ENCODE measurements around the gene ZNF839. TPM values are rescaled to one million over a fixed set of nuclear protein-coding genes. Genes with fewer than 3 reads are reported as not detected.

ZNF839 gene
- total RNA-seq, 1 donor from 2014 or later, result 14.9 TPM

DNA sequence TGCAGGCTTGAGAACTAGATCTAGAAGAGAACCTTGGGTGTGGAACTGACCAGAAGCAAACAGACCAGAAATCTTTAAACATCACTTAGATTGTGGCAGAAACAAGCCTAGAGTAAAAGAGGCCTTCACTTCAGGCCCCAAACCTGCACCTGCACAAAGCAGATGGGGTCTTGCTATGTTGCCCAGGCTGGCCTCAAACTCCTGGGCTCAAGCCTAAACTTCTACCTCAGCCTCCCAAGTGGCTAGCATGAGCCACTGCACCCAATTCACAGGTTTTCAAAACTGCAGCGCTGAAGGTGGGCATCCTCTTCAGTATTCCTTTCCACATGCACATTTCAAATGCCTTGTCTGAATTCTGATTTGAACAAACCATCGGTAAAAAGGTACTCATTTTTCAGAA, 34.4 kb upstream of the ZNF839 start:
- peaks cover 2% of the 10 kb centered on the region for H3K36me3 Mint-ChIP-seq (ENCODE audit: insufficient read depth)
- no peaks in the 10 kb centered on the region for H3K4me1 Mint-ChIP-seq (ENCODE audit: low read depth)
- H3K27me3 Mint-ChIP-seq, result no peaks in the 10 kb centered on the region
- no peaks in the 10 kb centered on the region for H3K9me3 Mint-ChIP-seq (ENCODE audit: low read depth)
- H3K27ac Mint-ChIP-seq, result no peak overlapping the region
- TF ChIP-seq, protein P1, sequence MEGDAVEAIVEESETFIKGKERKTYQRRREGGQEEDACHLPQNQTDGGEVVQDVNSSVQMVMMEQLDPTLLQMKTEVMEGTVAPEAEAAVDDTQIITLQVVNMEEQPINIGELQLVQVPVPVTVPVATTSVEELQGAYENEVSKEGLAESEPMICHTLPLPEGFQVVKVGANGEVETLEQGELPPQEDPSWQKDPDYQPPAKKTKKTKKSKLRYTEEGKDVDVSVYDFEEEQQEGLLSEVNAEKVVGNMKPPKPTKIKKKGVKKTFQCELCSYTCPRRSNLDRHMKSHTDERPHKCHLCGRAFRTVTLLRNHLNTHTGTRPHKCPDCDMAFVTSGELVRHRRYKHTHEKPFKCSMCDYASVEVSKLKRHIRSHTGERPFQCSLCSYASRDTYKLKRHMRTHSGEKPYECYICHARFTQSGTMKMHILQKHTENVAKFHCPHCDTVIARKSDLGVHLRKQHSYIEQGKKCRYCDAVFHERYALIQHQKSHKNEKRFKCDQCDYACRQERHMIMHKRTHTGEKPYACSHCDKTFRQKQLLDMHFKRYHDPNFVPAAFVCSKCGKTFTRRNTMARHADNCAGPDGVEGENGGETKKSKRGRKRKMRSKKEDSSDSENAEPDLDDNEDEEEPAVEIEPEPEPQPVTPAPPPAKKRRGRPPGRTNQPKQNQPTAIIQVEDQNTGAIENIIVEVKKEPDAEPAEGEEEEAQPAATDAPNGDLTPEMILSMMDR (IDR thresholded peaks at IDR 0.05; ENCODE audit: unreplicated experiment), result no peak
- no peak for DNase-seq (ENCODE audit: low spot score, unreplicated experiment)
- no peak overlapping the region for H3K4me3 Mint-ChIP-seq (ENCODE audit: low read depth)

DNA sequence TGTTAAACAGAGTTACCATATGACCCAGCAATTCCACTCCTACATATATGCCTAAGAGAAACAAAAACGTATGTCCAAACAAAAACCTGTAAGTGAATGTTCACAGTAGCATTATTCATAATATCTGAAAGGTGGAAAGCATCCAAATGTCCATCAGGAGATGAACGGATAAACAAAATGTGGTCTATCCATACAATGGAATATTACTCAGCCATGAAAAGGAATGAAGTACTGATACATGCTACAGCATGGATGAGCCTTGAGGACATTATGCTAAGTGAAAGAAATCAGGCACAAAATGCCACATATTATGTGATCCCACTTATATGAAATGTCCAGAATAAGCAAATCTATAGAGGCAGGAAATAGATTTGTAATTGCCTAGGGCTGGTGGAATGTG, 31.4 kb upstream of the ZNF839 start:
- no peak overlapping the region for H3K4me3 Mint-ChIP-seq (ENCODE audit: low read depth)
- TF ChIP-seq, protein P1 (IDR thresholded peaks at IDR 0.05; ENCODE audit: unreplicated experiment), result no peak
- H3K36me3 Mint-ChIP-seq (ENCODE audit: insufficient read depth), result peaks cover 2% of the 10 kb centered on the region
- no peaks in the 10 kb centered on the region for H3K9me3 Mint-ChIP-seq (ENCODE audit: low read depth)
- H3K4me1 Mint-ChIP-seq (ENCODE audit: low read depth), result no peaks in the 10 kb centered on the region
- DNase-seq (ENCODE audit: low spot score, unreplicated experiment), result no peak
- no peaks in the 10 kb centered on the region for H3K27me3 Mint-ChIP-seq
- H3K27ac Mint-ChIP-seq, result no peak overlapping the region

DNA sequence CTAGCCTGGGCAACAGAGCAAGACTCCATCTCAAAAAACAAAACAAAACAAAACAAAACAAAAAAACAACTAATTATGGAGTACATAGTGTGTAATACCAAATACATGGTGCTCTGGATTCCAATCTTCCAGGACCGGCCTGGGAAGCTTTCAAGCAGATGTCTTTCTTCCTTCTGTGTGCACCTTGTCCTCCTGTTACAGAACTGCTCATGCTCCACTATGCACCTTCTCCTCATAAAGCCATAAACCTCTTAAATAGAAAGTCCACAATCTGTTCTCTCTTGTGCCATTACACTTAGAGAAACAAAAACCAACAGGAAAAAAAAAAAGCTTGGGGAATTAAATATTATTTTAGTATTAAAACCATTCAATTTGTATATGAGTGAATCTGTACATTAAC, 27.1 kb upstream of the ZNF839 start:
- no peaks in the 10 kb centered on the region for H3K9me3 Mint-ChIP-seq (ENCODE audit: low read depth)
- H3K4me1 Mint-ChIP-seq (ENCODE audit: low read depth), result peaks cover 5% of the 10 kb centered on the region
- DNase-seq (ENCODE audit: low spot score, unreplicated experiment), result no peak
- no peaks in the 10 kb centered on the region for H3K27me3 Mint-ChIP-seq
- H3K4me3 Mint-ChIP-seq (ENCODE audit: low read depth), result no peak overlapping the region
- TF ChIP-seq, protein P1 (IDR thresholded peaks at IDR 0.05; ENCODE audit: unreplicated experiment), result no peak
- peaks cover 2% of the 10 kb centered on the region for H3K36me3 Mint-ChIP-seq (ENCODE audit: insufficient read depth)
- H3K27ac Mint-ChIP-seq, result no peak overlapping the region

DNA sequence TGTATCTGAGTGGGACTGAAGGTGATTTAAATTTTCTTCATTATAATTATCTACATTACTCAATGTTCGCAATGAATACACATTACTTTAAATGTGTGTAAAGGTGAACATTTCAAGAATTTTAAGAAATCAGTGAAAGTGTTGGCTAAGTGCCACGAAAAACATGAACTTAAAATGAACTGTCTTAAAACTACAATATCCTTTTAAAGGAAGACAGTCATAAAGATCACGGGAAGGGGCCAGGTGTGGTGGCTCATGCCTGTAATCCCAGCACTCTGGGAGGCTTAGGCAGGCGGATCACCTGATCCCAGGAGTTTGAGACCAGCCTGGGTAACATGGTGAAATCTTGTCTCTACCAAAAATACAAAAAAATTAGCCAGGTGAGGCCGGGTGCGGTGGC, 25.8 kb upstream of the ZNF839 start:
- H3K36me3 Mint-ChIP-seq (ENCODE audit: insufficient read depth), result peaks cover 6% of the 10 kb centered on the region
- no peak for DNase-seq (ENCODE audit: low spot score, unreplicated experiment)
- H3K4me3 Mint-ChIP-seq (ENCODE audit: low read depth), result no peak overlapping the region
- no peak overlapping the region for H3K27ac Mint-ChIP-seq
- peaks cover 5% of the 10 kb centered on the region for H3K4me1 Mint-ChIP-seq (ENCODE audit: low read depth)
- no peaks in the 10 kb centered on the region for H3K27me3 Mint-ChIP-seq
- peaks cover 5% of the 10 kb centered on the region for H3K9me3 Mint-ChIP-seq (ENCODE audit: low read depth)
- TF ChIP-seq, protein P1 (IDR thresholded peaks at IDR 0.05; ENCODE audit: unreplicated experiment), result no peak

DNA sequence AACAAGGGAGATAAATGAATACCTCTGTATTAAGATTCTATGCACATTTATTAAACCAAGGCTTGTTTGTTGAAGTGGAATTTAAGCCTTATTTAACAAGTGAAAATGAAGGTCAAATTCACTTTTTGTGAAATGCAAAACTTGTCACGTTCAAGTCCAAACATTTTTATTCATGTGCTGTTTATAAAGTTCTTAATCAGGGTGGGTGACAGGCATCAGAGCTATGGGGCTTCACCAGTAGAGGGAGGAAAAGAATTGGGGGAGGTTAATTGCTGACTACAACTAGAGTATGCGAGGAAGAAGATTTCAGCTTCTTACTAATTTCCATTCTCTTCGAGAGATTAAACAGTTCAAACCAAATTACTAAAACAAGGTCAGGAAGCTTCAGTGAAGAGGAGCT, 24.3 kb upstream of the ZNF839 start:
- H3K27ac Mint-ChIP-seq, result peak overlapping the region; percentile 57
- peaks cover 7% of the 10 kb centered on the region for H3K36me3 Mint-ChIP-seq (ENCODE audit: insufficient read depth)
- H3K9me3 Mint-ChIP-seq (ENCODE audit: low read depth), result peaks cover 6% of the 10 kb centered on the region
- TF ChIP-seq, protein P1 (IDR thresholded peaks at IDR 0.05; ENCODE audit: unreplicated experiment), result peak; percentile 12
- DNase-seq (ENCODE audit: low spot score, unreplicated experiment), result no peak
- peaks cover 5% of the 10 kb centered on the region for H3K4me1 Mint-ChIP-seq (ENCODE audit: low read depth)
- H3K27me3 Mint-ChIP-seq, result no peaks in the 10 kb centered on the region
- H3K4me3 Mint-ChIP-seq (ENCODE audit: low read depth), result no peak overlapping the region

Data from progenitor cell of endocrine pancreas (in vitro differentiated cells).